K562 (cell line): ENCODE measurements around the gene TBXA2R. TPM values are rescaled to one million over a fixed set of nuclear protein-coding genes. Genes with fewer than 3 reads are reported as not detected.

Experiments used
- CCNT2 ChIP-seq: IDR thresholded peaks from 2 replicates; pipeline ENCODE4 v1.6.1; 2011; ENCODE audit warnings: borderline replicate concordance, low read depth, mild to moderate bottlenecking, moderate library complexity, mixed read lengths, low read length; ENCODE audit not compliant: insufficient read length; ENCODE audit errors: extremely low read depth
- HIVEP1 ChIP-seq: fragments of 250-450 bp; sonication (Bioruptor Pico); IDR thresholded peaks from 2 replicates; pipeline ENCODE4 v1.4.0; 2020; ENCODE audit warnings: mild to moderate bottlenecking
- HNRNPL ChIP-seq: fragments of 200-400 bp; formaldehyde crosslinking; IDR thresholded peaks from 2 replicates; pipeline ENCODE4 v1.6.1; 2017; ENCODE audit warnings: low read depth, mild to moderate bottlenecking, low read length
- PCBP2 ChIP-seq: fragments of 200-400 bp; formaldehyde crosslinking; IDR thresholded peaks from 2 replicates; pipeline ENCODE4 v1.6.1; 2018; ENCODE audit warnings: low read length, low read depth, mild to moderate bottlenecking, moderate library complexity; ENCODE audit not compliant: poor library complexity, severe bottlenecking
- RBFOX2 ChIP-seq: fragments of 200-400 bp; formaldehyde crosslinking; IDR thresholded peaks from 2 replicates; pipeline ENCODE4 v1.6.1; 2017; ENCODE audit warnings: low read depth, mild to moderate bottlenecking, low read length, moderate library complexity
- RBM15 ChIP-seq: fragments of 200-400 bp; formaldehyde crosslinking; IDR thresholded peaks from 2 replicates; pipeline ENCODE4 v1.6.1; 2018; ENCODE audit warnings: mild to moderate bottlenecking, low read length, moderate library complexity; ENCODE audit not compliant: insufficient read depth
- polyA plus RNA-seq, 8 experiments: library from polyadenylated mRNA; depleted of rRNA in 4 of 8; stranded (reverse) in 5 of 8; unstranded in 3 of 8; fragments of >200 nt; fragmentation: Nextera tagmentation in 2 of 8; fragmentation: Illumina TruSeq in 1 of 8; extraction: Ambion mirVana in 2 of 8; extraction: Trizol in 1 of 8; gene quantifications; 2 replicates each; pipeline versions ENCODE4 v1.2.1 to v1.2.3, GENCODE V29; 2011 to 2014; ENCODE audit warnings: inconsistent platforms in 1 of 8, missing spikeins in 1 of 8
- total RNA-seq, 7 experiments: library from RNA; depleted of rRNA in 6 of 7; stranded (reverse); fragments of >200 nt in 6 of 7; fragmentation: Illumina TruSeq in 2 of 7; extraction: Trizol in 2 of 7; gene quantifications; 2 replicates each; pipeline versions ENCODE4 v1.2.1 to v1.2.3, GENCODE V29; 2011 to 2021; ENCODE audit warnings: low replicate concordance in 1 of 7
- TF ChIP-seq, protein P1 (sequence below): fragments of 450-650 bp; formaldehyde crosslinking; conservative IDR thresholded peaks from 2 replicates; pipeline ENCODE4 v1.4.0; 2022; ENCODE audit warnings: mild to moderate bottlenecking, missing genetic modification characterization

The TBXA2R gene
- total and polyA plus RNA-seq, 9 of the 15 experiments (the other 6 are each of a cell fraction or from before 2014, with no cell fraction given), result 1.5 to 24.0 (median 2.8) TPM

DNA sequence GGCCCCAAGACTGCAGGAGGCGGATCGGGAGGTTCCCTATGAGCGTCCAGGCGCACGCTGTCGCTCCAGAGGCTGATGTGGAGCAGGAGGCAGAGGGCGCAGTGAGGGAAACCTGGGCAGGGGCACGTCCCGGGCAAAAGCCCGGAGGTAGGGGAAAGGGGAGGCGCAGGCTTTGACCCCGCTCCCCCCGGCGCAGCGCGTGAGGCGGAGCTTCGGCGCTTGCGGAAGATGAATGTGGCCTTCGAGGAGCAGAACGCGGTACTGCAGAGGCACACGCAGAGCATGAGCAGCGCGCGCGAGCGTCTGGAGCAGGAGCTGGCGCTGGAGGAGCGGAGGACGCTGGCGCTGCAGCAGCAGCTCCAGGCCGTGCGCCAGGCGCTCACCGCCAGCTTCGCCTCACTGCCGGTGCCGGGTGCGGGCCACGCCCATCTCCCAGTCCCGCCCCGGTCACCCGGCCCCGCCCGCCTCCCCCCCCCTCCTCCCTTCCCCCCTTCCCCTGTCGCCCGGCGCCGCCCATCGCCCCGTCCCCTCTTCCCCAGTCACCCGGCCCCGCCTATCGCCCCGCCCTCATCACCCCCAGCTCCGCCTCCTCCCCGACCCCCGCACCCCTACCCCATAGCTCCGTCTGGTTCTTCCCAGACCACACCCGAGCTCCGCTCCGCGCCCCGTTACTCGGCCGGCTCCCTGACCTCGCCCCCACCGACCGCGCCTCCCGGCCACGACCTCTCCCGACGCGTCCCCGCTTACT lies 29.8 kb downstream of the TBXA2R start (continued):
- no peak for TF ChIP-seq HIVEP1 (CRISPR knock-in tag)
- peak; percentile 31; the same call in 1 of the 2 replicates for TF ChIP-seq HNRNPL
- peak; percentile 36 for TF ChIP-seq CCNT2
- TF ChIP-seq PCBP2, result peak; percentile 44
- no peak for TF ChIP-seq RBM15
- 0 out of 2 replicates have a peak, but pooled peaks have one; percentile 53 for TF ChIP-seq RBFOX2
- TF ChIP-seq, protein P1, sequence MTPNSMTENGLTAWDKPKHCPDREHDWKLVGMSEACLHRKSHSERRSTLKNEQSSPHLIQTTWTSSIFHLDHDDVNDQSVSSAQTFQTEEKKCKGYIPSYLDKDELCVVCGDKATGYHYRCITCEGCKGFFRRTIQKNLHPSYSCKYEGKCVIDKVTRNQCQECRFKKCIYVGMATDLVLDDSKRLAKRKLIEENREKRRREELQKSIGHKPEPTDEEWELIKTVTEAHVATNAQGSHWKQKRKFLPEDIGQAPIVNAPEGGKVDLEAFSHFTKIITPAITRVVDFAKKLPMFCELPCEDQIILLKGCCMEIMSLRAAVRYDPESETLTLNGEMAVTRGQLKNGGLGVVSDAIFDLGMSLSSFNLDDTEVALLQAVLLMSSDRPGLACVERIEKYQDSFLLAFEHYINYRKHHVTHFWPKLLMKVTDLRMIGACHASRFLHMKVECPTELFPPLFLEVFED (CRISPR knock-in tag), result 0 out of 2 replicates have a peak, but pooled peaks have one; percentile 25
